Effector memory CD4-positive, alpha-beta T cell (primary cell): ENCODE data around the gene SUN2.
A peak's percentile ranks its signal among the peaks of the same experiment; 100 is the strongest.

Experiments
- DNase-seq, 3 donors: peaks; one replicate each; pipeline ENCODE4 v3.0.0-alpha.2; 2020
- H3K27ac ChIP-seq: 2 replicates; pipeline ENCODE4 v1.7.0; 2013; ENCODE audit warnings: mild to moderate bottlenecking, low read length, moderate library complexity; ENCODE audit not compliant: insufficient read depth, poor library complexity, severe bottlenecking
- H3K27me3 ChIP-seq: replicated peaks from 2 replicates; pipeline ENCODE4 v1.7.0; 2013; ENCODE audit warnings: mild to moderate bottlenecking, low read length; ENCODE audit not compliant: insufficient read depth, control insufficient read depth, poor library complexity, severe bottlenecking
- H3K36me3 ChIP-seq: 2 replicates; pipeline ENCODE4 v1.7.0; 2013; ENCODE audit warnings: mild to moderate bottlenecking, low read length, moderate library complexity; ENCODE audit not compliant: control insufficient read depth, insufficient read depth
- H3K4me1 ChIP-seq: 2 replicates; pipeline ENCODE4 v1.7.0; 2013; ENCODE audit warnings: low read length, mild to moderate bottlenecking; ENCODE audit not compliant: control insufficient read depth, insufficient read depth, poor library complexity, severe bottlenecking
- H3K4me3 ChIP-seq: 2 replicates; pipeline ENCODE4 v1.7.0; 2013; ENCODE audit warnings: low read length, low read depth, mild to moderate bottlenecking; ENCODE audit not compliant: insufficient read depth, poor library complexity, severe bottlenecking
- H3K9me3 ChIP-seq: 2 replicates; pipeline ENCODE4 v1.7.0; 2013; ENCODE audit warnings: mild to moderate bottlenecking, low read length, moderate library complexity; ENCODE audit not compliant: control insufficient read depth

SUN2 gene

GRCh38 chr22:38736257-38736570 is 19.6 kb downstream of the SUN2 start:
- Histone ChIP-seq H3K27ac (no peak overlapping the region), H3K27me3 (no peaks in the 10 kb centered on the region), H3K4me1 (peaks cover 17% of the 10 kb centered on the region), H3K9me3 (no peaks in the 10 kb centered on the region), H3K36me3 (peaks cover 82% of the 10 kb centered on the region), H3K4me3 (no peak overlapping the region)
- no peak for DNase-seq

DNA sequence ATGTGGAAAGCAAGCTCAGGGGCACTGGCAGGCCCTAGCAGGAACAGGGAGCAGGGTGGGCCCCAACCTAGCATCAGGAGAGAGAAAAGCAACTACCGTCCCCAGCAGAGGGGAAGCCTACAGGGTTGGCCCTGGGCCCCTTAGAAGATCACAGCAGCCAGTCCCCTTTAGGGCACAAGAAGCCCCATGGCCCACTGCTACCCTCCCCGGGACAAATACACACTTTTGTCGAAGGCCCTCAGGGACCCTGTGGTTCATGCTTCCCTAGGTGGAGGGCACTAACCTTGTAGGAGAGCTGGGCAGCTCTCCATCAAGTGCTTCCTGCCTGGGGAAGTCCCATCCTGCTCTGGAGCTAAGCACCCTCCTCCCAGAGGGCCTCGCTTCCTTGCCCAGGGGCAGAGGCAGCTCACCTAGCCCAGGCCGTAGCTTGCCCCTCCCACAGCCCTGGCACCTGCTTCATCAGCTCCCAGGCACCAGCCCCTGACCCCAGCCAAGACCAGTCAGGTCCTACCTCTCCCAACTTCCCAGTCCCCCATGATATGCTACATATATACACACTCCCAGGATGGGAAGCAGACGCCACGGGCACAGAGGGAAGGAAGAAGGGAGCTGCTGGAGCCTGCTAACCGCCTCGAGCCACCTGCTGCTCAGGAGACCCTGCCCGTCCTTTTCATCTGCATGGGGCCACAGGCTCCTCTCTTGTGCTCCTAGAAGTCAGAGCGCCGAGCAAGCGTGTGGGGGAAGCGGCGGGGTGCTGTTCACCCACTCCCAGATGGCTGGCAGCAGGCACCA is 20.1 kb downstream of the SUN2 start:
- H3K4me1 ChIP-seq: peaks cover 12% of the 10 kb centered on the region
- no peaks in the 10 kb centered on the region for H3K9me3 ChIP-seq
- H3K27me3 ChIP-seq: no peaks in the 10 kb centered on the region
- H3K36me3 ChIP-seq: peaks cover 81% of the 10 kb centered on the region
- H3K4me3 ChIP-seq: no peak overlapping the region
- peak overlapping the region; percentile 18 for H3K27ac ChIP-seq
- no peak for DNase-seq

GRCh38 chr22:38735126-38735464 is 20.7 kb downstream of the SUN2 start:
- peaks cover 8% of the 10 kb centered on the region for H3K4me1 ChIP-seq
- no peak for DNase-seq
- H3K27ac ChIP-seq: peak overlapping the region; percentile 44
- peaks cover 81% of the 10 kb centered on the region for H3K36me3 ChIP-seq
- H3K4me3 ChIP-seq: no peak overlapping the region
- H3K27me3 ChIP-seq: no peaks in the 10 kb centered on the region
- no peaks in the 10 kb centered on the region for H3K9me3 ChIP-seq

DNA sequence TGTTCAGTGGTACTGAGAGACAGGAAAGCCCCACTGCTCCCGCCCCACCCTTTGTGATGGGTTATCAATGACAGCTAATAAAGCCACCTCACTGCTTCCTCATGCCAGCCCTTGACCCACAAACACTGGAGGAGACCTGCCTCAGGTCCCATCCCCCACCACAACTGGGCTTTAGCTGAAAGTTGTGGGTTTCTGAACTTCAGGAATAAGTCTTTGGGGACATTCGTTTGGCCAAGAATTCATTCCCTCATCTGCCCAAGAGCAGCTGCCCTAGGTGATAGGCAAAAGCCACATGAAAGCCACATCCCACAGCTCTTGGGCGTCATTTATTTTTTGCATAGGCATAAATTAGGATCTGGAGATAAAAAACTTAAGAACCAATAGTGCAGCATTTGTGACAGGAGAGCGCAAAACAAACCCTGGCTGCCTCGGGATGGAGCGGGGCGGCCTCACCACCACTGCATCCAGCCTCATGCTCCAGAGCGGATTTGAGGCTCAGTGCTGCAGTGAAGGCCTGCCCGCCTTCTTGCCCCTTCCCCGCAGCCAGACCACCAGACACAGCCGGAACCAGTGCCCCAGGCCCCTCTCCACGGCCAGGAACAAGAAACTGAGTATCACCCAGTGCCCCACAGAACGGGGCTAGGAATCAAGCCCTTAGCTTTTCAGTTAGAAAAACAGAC is 21.2 kb downstream of the SUN2 start:
- Histone ChIP-seq H3K27me3 (no peaks in the 10 kb centered on the region), H3K36me3 (peaks cover 81% of the 10 kb centered on the region), H3K4me1 (peaks cover 8% of the 10 kb centered on the region), H3K9me3 (no peaks in the 10 kb centered on the region), H3K27ac (peak overlapping the region; percentile 44), H3K4me3 (no peak overlapping the region)
- DNase-seq: no peak

GRCh38 chr22:38733724-38734381 is 21.9 kb downstream of the SUN2 start:
- no peaks in the 10 kb centered on the region for H3K27me3 ChIP-seq
- peaks cover 8% of the 10 kb centered on the region for H3K4me1 ChIP-seq
- no peak for DNase-seq
- no peaks in the 10 kb centered on the region for H3K9me3 ChIP-seq
- peaks cover 81% of the 10 kb centered on the region for H3K36me3 ChIP-seq
- no peak overlapping the region for H3K27ac ChIP-seq
- no peak overlapping the region for H3K4me3 ChIP-seq

GRCh38 chr22:38733329-38733723 is 22.5 kb downstream of the SUN2 start:
- peaks cover 8% of the 10 kb centered on the region for H3K4me1 ChIP-seq
- H3K27me3 ChIP-seq: no peaks in the 10 kb centered on the region
- no peak overlapping the region for H3K4me3 ChIP-seq
- DNase-seq: no peak
- no peak overlapping the region for H3K27ac ChIP-seq
- H3K9me3 ChIP-seq: no peaks in the 10 kb centered on the region
- peaks cover 81% of the 10 kb centered on the region for H3K36me3 ChIP-seq

DNA sequence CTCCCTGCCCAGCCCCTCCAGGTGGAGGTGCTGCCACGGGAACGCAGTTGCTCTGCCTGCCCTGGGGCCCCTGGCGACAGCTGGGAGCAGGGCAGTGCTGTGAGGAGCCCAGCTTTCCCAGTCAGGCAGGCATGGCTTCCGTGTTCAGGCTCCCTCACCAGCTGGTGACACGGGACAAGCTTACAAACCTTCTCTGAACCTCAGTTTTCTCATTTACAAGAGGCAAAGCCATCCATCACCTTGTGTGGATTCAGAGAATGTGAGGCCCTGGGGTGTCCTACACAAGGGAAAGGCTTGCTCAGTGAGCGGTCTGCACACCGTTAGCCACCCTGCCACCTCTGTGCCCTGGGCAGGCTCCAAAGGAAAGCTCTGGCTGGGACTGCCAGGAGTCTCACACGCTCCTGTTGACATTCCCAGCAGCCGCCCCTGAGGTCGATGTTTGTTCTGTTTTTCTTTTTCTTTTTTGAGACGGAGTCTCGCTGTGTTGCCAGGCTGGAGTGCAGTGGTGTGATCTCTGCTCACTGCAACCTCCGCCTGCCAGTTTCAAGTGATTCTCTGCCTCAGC is 23.5 kb downstream of the SUN2 start:
- H3K27ac ChIP-seq: no peak overlapping the region
- H3K36me3 ChIP-seq: peaks cover 81% of the 10 kb centered on the region
- peaks cover under 1% of the 10 kb centered on the region for H3K4me1 ChIP-seq
- no peak overlapping the region for H3K4me3 ChIP-seq
- no peaks in the 10 kb centered on the region for H3K27me3 ChIP-seq
- no peaks in the 10 kb centered on the region for H3K9me3 ChIP-seq
- DNase-seq: no peak

- Histone ChIP-seq H3K9me3 (no peaks in the 10 kb centered on the region), H3K4me3 (no peak overlapping the region), H3K4me1 (no peaks in the 10 kb centered on the region), H3K27ac (no peak overlapping the region), H3K36me3 (peaks cover 81% of the 10 kb centered on the region), H3K27me3 (no peaks in the 10 kb centered on the region)
- no peak for DNase-seq
These were observed 24.1 kb downstream of the SUN2 start for GRCh38 chr22:38731703-38732161.

DNA sequence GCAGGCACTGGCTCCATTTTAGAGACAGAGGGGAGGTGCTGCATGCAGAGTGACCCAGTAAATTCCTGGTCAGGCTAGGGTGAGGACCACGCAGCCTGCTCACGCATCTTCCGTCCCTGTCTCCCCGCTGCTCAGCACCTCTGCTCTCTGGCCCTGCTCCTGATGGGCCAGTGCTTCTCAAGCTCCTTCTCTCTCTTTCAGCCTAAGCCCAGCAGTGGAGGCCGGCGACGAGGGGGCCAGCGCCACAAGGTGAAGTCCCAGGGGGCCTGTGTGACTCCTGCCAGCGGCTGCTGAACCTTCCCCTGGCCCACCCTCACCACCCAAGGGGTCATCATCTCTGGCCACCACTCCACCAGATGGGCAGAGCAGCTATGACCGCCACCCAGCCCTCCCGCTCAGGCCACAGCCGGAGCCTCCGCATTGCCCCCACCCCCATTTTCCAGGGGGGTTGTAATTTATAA is 25.4 kb downstream of the SUN2 start:
- DNase-seq: no peak
- no peaks in the 10 kb centered on the region for H3K27me3 ChIP-seq
- H3K27ac ChIP-seq: no peak overlapping the region
- H3K9me3 ChIP-seq: no peaks in the 10 kb centered on the region
- peaks cover 81% of the 10 kb centered on the region for H3K36me3 ChIP-seq
- H3K4me1 ChIP-seq: no peaks in the 10 kb centered on the region
- no peak overlapping the region for H3K4me3 ChIP-seq

GRCh38 chr22:38729946-38730345 is 25.9 kb downstream of the SUN2 start:
- H3K4me3 ChIP-seq: no peak overlapping the region
- no peaks in the 10 kb centered on the region for H3K4me1 ChIP-seq
- no peak for DNase-seq
- peaks cover 81% of the 10 kb centered on the region for H3K36me3 ChIP-seq
- no peak overlapping the region for H3K27ac ChIP-seq
- H3K9me3 ChIP-seq: no peaks in the 10 kb centered on the region
- no peaks in the 10 kb centered on the region for H3K27me3 ChIP-seq
